Cardiac muscle cell (in vitro differentiated cells and primary cell): ENCODE measurements around the gene PRKG1. TPM values are rescaled to one million over a fixed set of nuclear protein-coding genes. Genes with fewer than 3 reads are reported as not detected.

Experiments
- DNase-seq, 2 donors: peaks; one replicate each; pipeline versions ENCODE4 v3.0.0 to v3.0.0-alpha.2; 2010 to 2017; ENCODE audit warnings: low read depth in 1 of 2, low spot score in 1 of 2
- H3K27ac ChIP-seq: fragments of 200-600 bp; sonication (generic); 2 replicates; pipeline ENCODE4 v1.5.1; 2016
- H3K27me3 ChIP-seq: fragments of 200-600 bp; sonication (generic); 2 replicates; pipeline ENCODE4 v1.6.0; 2016; ENCODE audit warnings: control low read depth
- H3K36me3 ChIP-seq: fragments of 200-600 bp; sonication (generic); 2 replicates; pipeline ENCODE4 v1.5.1; 2016; ENCODE audit warnings: control low read depth
- H3K4me1 ChIP-seq: fragments of 200-600 bp; sonication (generic); 2 replicates; pipeline ENCODE4 v1.8.1; 2017; ENCODE audit warnings: low read depth, mild to moderate bottlenecking, mixed run types
- H3K4me3 ChIP-seq: fragments of 200-600 bp; sonication (generic); 2 replicates; pipeline ENCODE4 v1.5.1; 2016; ENCODE audit warnings: mild to moderate bottlenecking
- H3K9me3 ChIP-seq: fragments of 200-600 bp; sonication (generic); 2 replicates; pipeline ENCODE4 v1.5.1; 2017; ENCODE audit warnings: low read depth, mild to moderate bottlenecking, control low read depth
- CTCF ChIP-seq: IDR thresholded peaks from 2 replicates; pipeline ENCODE4 v1.5.1; 2012; ENCODE audit warnings: low read depth, mild to moderate bottlenecking, low read length
- polyA plus RNA-seq: library from polyadenylated mRNA; unstranded; fragments of >200 nt; fragmentation: Nextera tagmentation; extraction: Ambion mirVana; gene quantifications from 2 replicates; pipeline ENCODE4 v1.2.1, GENCODE V29; 2016
- total RNA-seq: library from RNA; depleted of rRNA; stranded (reverse); fragments of >200 nt; gene quantifications from 2 replicates; pipeline ENCODE4 v1.2.3, GENCODE V29; 2016

The PRKG1 gene
- total and polyA plus RNA-seq, 2 experiments from 2014 or later, result 2.9 to 13.3 TPM

GRCh38 chr10:51367127-51367526 is 292.8 kb downstream of the PRKG1 start:
- Histone ChIP-seq H3K36me3 (no peaks in the 10 kb centered on the region), H3K4me3 (no peak overlapping the region), H3K27ac (no peak overlapping the region), H3K9me3 (no peaks in the 10 kb centered on the region), H3K27me3 (no peaks in the 10 kb centered on the region), H3K4me1 (no peaks in the 10 kb centered on the region)
- peak in 1 of 2 donors; percentile 35 for DNase-seq
- TF ChIP-seq CTCF, result no peak

- Histone ChIP-seq H3K27me3 (no peaks in the 10 kb centered on the region), H3K9me3 (no peaks in the 10 kb centered on the region), H3K27ac (no peak overlapping the region), H3K4me1 (no peaks in the 10 kb centered on the region), H3K36me3 (no peaks in the 10 kb centered on the region), H3K4me3 (no peak overlapping the region)
- no peak for TF ChIP-seq CTCF
- no peak for DNase-seq
These were observed 293.4 kb downstream of the PRKG1 start for GRCh38 chr10:51367694-51368093.

DNA sequence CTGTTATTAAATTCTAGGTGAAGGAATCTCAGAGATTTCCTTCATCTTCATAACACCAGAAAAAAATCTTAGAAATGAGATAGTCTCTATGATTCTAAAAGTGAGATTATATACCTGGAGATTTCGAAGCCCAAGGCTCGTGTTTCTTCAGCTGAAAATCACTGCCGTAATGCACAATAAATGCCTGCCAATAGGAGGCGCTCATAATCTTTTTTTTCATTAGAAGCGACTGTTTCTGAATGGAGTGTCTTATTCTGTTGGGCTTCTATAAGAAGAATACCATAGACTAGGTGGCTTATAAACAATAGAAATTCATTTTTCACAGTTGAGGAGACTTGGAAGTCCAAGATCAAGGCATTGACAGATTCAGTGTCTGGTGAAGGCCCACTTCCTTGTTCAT is 294.7 kb downstream of the PRKG1 start:
- no peak for DNase-seq
- H3K4me1 ChIP-seq, result no peaks in the 10 kb centered on the region

DNA sequence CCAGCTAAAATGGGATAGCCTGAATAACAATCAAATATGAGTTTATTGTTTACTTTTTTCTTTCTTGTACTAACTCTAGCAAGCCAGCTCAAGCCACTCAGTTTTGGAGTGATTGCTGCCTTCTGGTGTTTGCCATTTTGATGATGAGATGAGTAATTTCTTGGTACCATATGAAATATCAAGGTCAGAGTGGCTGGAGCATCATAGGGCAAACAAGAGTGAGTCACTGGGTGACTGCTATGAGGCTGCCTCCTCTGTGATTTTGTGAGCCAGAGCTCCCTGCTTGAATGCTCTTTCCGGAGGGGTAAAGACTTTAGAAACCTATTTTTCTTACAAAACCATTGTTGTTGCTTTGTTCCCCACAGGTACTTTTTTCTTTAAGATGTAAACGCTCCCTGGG is 295.6 kb downstream of the PRKG1 start:
- Histone ChIP-seq H3K4me3 (no peak overlapping the region), H3K9me3 (no peaks in the 10 kb centered on the region), H3K4me1 (no peaks in the 10 kb centered on the region), H3K27me3 (no peaks in the 10 kb centered on the region), H3K36me3 (no peaks in the 10 kb centered on the region), H3K27ac (no peak overlapping the region)
- DNase-seq, result peak in 1 of 2 donors; percentile 43
- TF ChIP-seq CTCF, result no peak

More for the DNA sequence above, 294.7 kb downstream of the PRKG1 start:
- peak; percentile 1 for TF ChIP-seq CTCF
- Histone ChIP-seq H3K36me3 (no peaks in the 10 kb centered on the region), H3K27ac (no peak overlapping the region), H3K9me3 (no peaks in the 10 kb centered on the region), H3K4me3 (no peak overlapping the region), H3K27me3 (no peaks in the 10 kb centered on the region)

GRCh38 chr10:51371743-51372142 is 297.5 kb downstream of the PRKG1 start:
- H3K27ac ChIP-seq, result no peak overlapping the region
- no peaks in the 10 kb centered on the region for H3K4me1 ChIP-seq
- H3K27me3 ChIP-seq, result no peaks in the 10 kb centered on the region
- TF ChIP-seq CTCF, result no peak
- no peaks in the 10 kb centered on the region for H3K9me3 ChIP-seq
- H3K36me3 ChIP-seq, result no peaks in the 10 kb centered on the region
- no peak overlapping the region for H3K4me3 ChIP-seq
- DNase-seq, result no peak

- DNase-seq, result no peak
- Histone ChIP-seq H3K27ac (no peak overlapping the region), H3K9me3 (no peaks in the 10 kb centered on the region), H3K4me3 (no peak overlapping the region), H3K36me3 (no peaks in the 10 kb centered on the region), H3K27me3 (no peaks in the 10 kb centered on the region), H3K4me1 (peaks cover 6% of the 10 kb centered on the region)
- TF ChIP-seq CTCF, result no peak
These were observed 301.5 kb downstream of the PRKG1 start for GRCh38 chr10:51375790-51376189.
